Endothelial cell of umbilical vein (primary cell): ENCODE measurements around the gene PTPRT. TPM values are rescaled to one million over a fixed set of nuclear protein-coding genes. Genes with fewer than 3 reads are reported as not detected.

Experiments
- BruUV-seq: library from RNA; stranded (reverse); fragments of 400-500 nt; replicated peaks from 2 replicates; lab custom pipeline; 2021; lab: Mats Ljungman, UMichigan
- CTCF ChIA-PET: fragments of 300-600, 350-600 bp; sonication (Branson Sonifier 250); formaldehyde crosslinking; loops from one replicate; lab custom pipeline; 2021; ENCODE audit warnings: antibody characterized with exemption, inconsistent platforms; lab: Charles Lee
- POLR2A ChIA-PET: fragments of 300-600, 350-600 bp; sonication (Branson Sonifier 250); formaldehyde crosslinking; loops from one replicate; lab custom pipeline; 2021; ENCODE audit warnings: antibody characterized with exemption, inconsistent platforms; lab: Charles Lee
- DNase-seq: peaks from one replicate; pipeline ENCODE4 v3.0.0-alpha.2; 2011; ENCODE audit warnings: low read depth, low spot score
- FAIRE-seq: peaks from 2 replicates; lab custom pipeline; 2011; peaks lifted over from hg19 to GRCh38; lab: Jason Lieb, UNC
- H2AFZ ChIP-seq: 2 replicates; pipeline ENCODE4 v1.6.0; 2012; ENCODE audit warnings: low read depth, low read length, control low read depth, inconsistent platforms
- H3K27ac ChIP-seq: 2 replicates; pipeline ENCODE4 v1.5.1; 2011; ENCODE audit warnings: low read depth, mild to moderate bottlenecking, control low read depth, low read length, moderate library complexity; ENCODE audit not compliant: insufficient read depth
- H3K27me3 ChIP-seq, 2 experiments: 2 replicates each; pipeline versions ENCODE4 v1.6.0 to v1.6.1; 2011; ENCODE audit warnings: low read length in 2 of 2, mixed read lengths in 1 of 2; ENCODE audit not compliant: control insufficient read depth in 2 of 2, insufficient read depth in 2 of 2
- H3K36me3 ChIP-seq, 2 experiments: 2 replicates in 1 of 2; 3 replicates in 1 of 2; pipeline ENCODE4 v1.5.1; 2011; ENCODE audit warnings: low read length in 2 of 2, mild to moderate bottlenecking in 1 of 2, moderate library complexity in 1 of 2; ENCODE audit not compliant: control insufficient read depth in 2 of 2, insufficient read depth in 2 of 2; ENCODE audit errors: extremely low read depth in 1 of 2
- H3K4me1 ChIP-seq: 3 replicates; pipeline ENCODE4 v1.5.1; 2011; ENCODE audit warnings: mild to moderate bottlenecking, low read length; ENCODE audit not compliant: control insufficient read depth, insufficient read depth; ENCODE audit errors: extremely low read depth
- H3K4me2 ChIP-seq: 2 replicates; pipeline ENCODE4 v1.6.1; 2011; ENCODE audit warnings: low read length, control low read depth, mixed read lengths; ENCODE audit not compliant: insufficient read depth
- H3K4me3 ChIP-seq, 3 experiments: fragments of 200-600 bp in 1 of 3; sonication (generic), shearing (Covaris generic) in 1 of 3; replicated peaks in 1 of 3; 2 replicates each; pipeline ENCODE4 v1.5.1; 2011 to 2016; ENCODE audit warnings: control low read depth in 3 of 3, low read length in 3 of 3, mild to moderate bottlenecking in 2 of 3, inconsistent platforms in 1 of 3, low read depth in 1 of 3, moderate library complexity in 1 of 3; ENCODE audit not compliant: insufficient read depth in 1 of 3
- H3K79me2 ChIP-seq: 2 replicates; pipeline ENCODE4 v1.6.0; 2012; ENCODE audit warnings: low read length, inconsistent platforms; ENCODE audit not compliant: control insufficient read depth, insufficient read depth
- H3K9ac ChIP-seq: replicated peaks from 2 replicates; pipeline ENCODE3; 2011; ENCODE audit warnings: low read length, control low read depth; ENCODE audit not compliant: insufficient read depth; ENCODE audit errors: extremely low read depth
- H3K9me1 ChIP-seq: replicated peaks from 3 replicates; pipeline ENCODE4 v1.6.0; 2011; ENCODE audit warnings: mild to moderate bottlenecking, low read length; ENCODE audit not compliant: control insufficient read depth, insufficient read depth; ENCODE audit errors: extremely low read depth
- H3K9me3 ChIP-seq: replicated peaks from 2 replicates; pipeline ENCODE4 v1.5.1; 2012; ENCODE audit warnings: low read length, inconsistent platforms; ENCODE audit not compliant: control insufficient read depth, insufficient read depth
- H4K20me1 ChIP-seq: replicated peaks from 2 replicates; pipeline ENCODE3; 2011; ENCODE audit warnings: mild to moderate bottlenecking, low read length; ENCODE audit not compliant: control insufficient read depth, insufficient read depth; ENCODE audit errors: extremely low read depth
- CTCF ChIP-seq, 2 donors: IDR thresholded peaks; 1 replicate in 1 of 2; 2 replicates in 1 of 2; pipeline ENCODE4 v1.5.1; 2011; ENCODE audit warnings: low read length in 2 of 2, mild to moderate bottlenecking in 2 of 2, moderate library complexity in 2 of 2, control low read depth in 1 of 2, inconsistent platforms in 1 of 2, low read depth in 1 of 2; ENCODE audit not compliant: insufficient read depth in 1 of 2; ENCODE audit errors: extremely low read depth in 1 of 2
- EZH2 ChIP-seq: IDR thresholded peaks from 2 replicates; pipeline ENCODE4 v1.6.1; 2012; ENCODE audit warnings: borderline replicate concordance, low read depth, mild to moderate bottlenecking, moderate library complexity, low read length, inconsistent platforms; ENCODE audit not compliant: severe bottlenecking
- FOS ChIP-seq: IDR thresholded peaks from 2 replicates; pipeline ENCODE4 v1.6.1; 2011; ENCODE audit warnings: mild to moderate bottlenecking, low read length, moderate library complexity, borderline replicate concordance; ENCODE audit not compliant: insufficient read depth
- GATA2 ChIP-seq: IDR thresholded peaks from 2 replicates; pipeline ENCODE4 v1.7.0; 2011; ENCODE audit warnings: low read depth, mild to moderate bottlenecking, moderate library complexity, mixed read lengths, low read length; ENCODE audit not compliant: insufficient read length, insufficient read depth
- JUN ChIP-seq: IDR thresholded peaks from 2 replicates; pipeline ENCODE4 v1.6.1; 2011; ENCODE audit warnings: borderline replicate concordance, low read depth; ENCODE audit not compliant: insufficient read length, insufficient read depth
- MAX ChIP-seq: IDR thresholded peaks from 2 replicates; pipeline ENCODE4 v1.6.1; 2011; ENCODE audit not compliant: insufficient read depth, insufficient read length
- MYC ChIP-seq: IDR thresholded peaks from one replicate; pipeline ENCODE4 v1.6.1; 2011; ENCODE audit warnings: mild to moderate bottlenecking, low read depth, low read length
- POLR2A ChIP-seq: IDR thresholded peaks from 2 replicates; pipeline ENCODE4 v1.6.1; 2012; ENCODE audit warnings: low read depth, mild to moderate bottlenecking, control low read depth, low read length
- POLR2AphosphoS5 ChIP-seq: IDR thresholded peaks from 2 replicates; pipeline ENCODE4 v1.6.1; 2012; ENCODE audit warnings: low read depth, mild to moderate bottlenecking, control low read depth, low read length, moderate library complexity; ENCODE audit not compliant: insufficient read depth
- dilution Hi-C: fragments of 300-500 bp; cut with MboI; formaldehyde crosslinking; loops from one replicate; pipeline ENCODE4 v1.15.0; 2019; ENCODE audit warnings: low sequenced_read_pairs; ENCODE audit not compliant: extremely low pct_ligation_motif_present
- intact Hi-C: fragments of 100-400 bp; cut with micrococcal nuclease; formaldehyde crosslinking; loops from one replicate; pipeline ENCODE4 v1.10.0; 2022
- polyA plus RNA-seq, 4 experiments: library from polyadenylated mRNA; depleted of rRNA in 3 of 4; stranded (reverse) in 3 of 4; unstranded in 1 of 4; fragments of >200 nt; gene quantifications; 2 replicates each; pipeline versions ENCODE4 v1.2.1 to v1.2.3, GENCODE V29; 2011 to 2012; ENCODE audit warnings: missing spikeins in 1 of 4
- total RNA-seq: library from RNA; stranded (reverse); gene quantifications from 2 replicates; pipeline ENCODE4 v1.2.3, GENCODE V29; 2021

Gene PTPRT
- total and polyA plus RNA-seq, 2 donors (not counting 3 experiments of a cell fraction or from before 2014, with no cell fraction given), result not detected

DNA sequence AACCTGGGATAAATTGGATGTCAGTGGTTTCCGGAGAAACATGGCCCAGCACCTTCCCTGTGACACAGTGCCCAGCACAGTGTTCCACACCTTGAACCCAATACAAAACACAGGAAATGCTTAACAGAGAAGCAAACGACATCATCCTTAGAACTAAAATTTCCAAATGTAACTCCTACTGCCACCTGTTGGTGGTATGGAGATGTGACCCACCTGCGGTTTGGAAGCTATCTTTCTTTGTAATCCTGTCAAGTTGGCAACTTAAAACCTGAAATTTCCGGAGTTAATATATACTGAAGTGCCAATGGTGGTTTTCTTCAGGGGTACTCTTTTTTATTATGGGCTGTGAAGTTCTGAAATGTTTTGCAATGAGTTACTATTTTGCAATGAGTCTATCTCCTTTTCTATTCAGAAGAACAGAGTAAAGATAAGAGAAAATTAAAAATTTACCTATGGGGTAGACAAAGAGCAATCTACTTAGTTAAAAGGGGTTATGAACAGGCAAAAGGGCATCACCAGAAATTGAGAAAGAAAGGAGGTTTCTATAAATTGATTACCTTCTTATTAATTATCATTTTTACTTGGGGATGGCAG is 658.8 kb downstream of the PTPRT start:
- Histone ChIP-seq H3K4me2 (no peak overlapping the region), H3K36me3 (no peaks in the 10 kb centered on the region), H4K20me1 (no peaks in the 10 kb centered on the region), H3K4me3 (no peak overlapping the region), H3K9ac (no peak overlapping the region), H3K79me2 (no peaks in the 10 kb centered on the region), H3K9me3 (peaks cover 2% of the 10 kb centered on the region), H3K4me1 (no peaks in the 10 kb centered on the region), H2AFZ (no peak overlapping the region), H3K27ac (no peak overlapping the region), H3K27me3 (no peaks in the 10 kb centered on the region), H3K9me1 (no peaks in the 10 kb centered on the region)
- BruUV-seq, result no TSS peak
- intact Hi-C loops (no loop called here), dilution Hi-C loops (no loop called here)
- CTCF ChIA-PET, result no interaction called here
- FAIRE-seq (no peak), DNase-seq (no peak)
- TF ChIP-seq FOS, result no peak
- peak in 1 of 2 donors; percentile 4 for TF ChIP-seq CTCF (IDR thresholded peaks at IDR 0.05; ENCODE audit: extremely low read depth in 1 of 2, insufficient read depth in 1 of 2, low read depth in 1 of 2, low read length in 2 of 2)
- POLR2A ChIA-PET, result no interaction called here

GRCh38 chr20:42530191-42530590 is 659.5 kb downstream of the PTPRT start:
- dilution Hi-C loops (no loop called here), intact Hi-C loops (no loop called here)
- Histone ChIP-seq H2AFZ (no peak overlapping the region), H3K9ac (no peak overlapping the region), H3K27ac (no peak overlapping the region), H3K9me1 (no peaks in the 10 kb centered on the region), H3K36me3 (no peaks in the 10 kb centered on the region), H3K79me2 (no peaks in the 10 kb centered on the region), H3K4me2 (no peak overlapping the region), H3K9me3 (peaks cover 2% of the 10 kb centered on the region), H3K4me3 (no peak overlapping the region), H3K27me3 (no peaks in the 10 kb centered on the region), H3K4me1 (no peaks in the 10 kb centered on the region), H4K20me1 (no peaks in the 10 kb centered on the region)
- DNase-seq (no peak), FAIRE-seq (no peak)
- ChIA-PET CTCF (no interaction called here), POLR2A (no interaction called here)
- TF ChIP-seq GATA2 (no peak), EZH2 (no peak), MYC (no peak), POLR2A (no peak), MAX (no peak), POLR2AphosphoS5 (no peak), JUN (no peak), CTCF (IDR thresholded peaks at IDR 0.05; ENCODE audit: extremely low read depth in 1 of 2, insufficient read depth in 1 of 2, low read depth in 1 of 2, low read length in 2 of 2) (no peak), FOS (no peak)
- no TSS peak for BruUV-seq
